ENCODE measurements around the gene CHCHD3.

CHCHD3 gene

GRCh38 chr7:133077394-133077793 lies 4.5 kb downstream of the CHCHD3 start:
- no peak for DNase-seq

GRCh38 chr7:133076142-133076541 lies 5.7 kb downstream of the CHCHD3 start:
- DNase-seq = no peak

- DNase-seq = no peak
Measured at GRCh38 chr7:133071506-133071905, 10.4 kb downstream of the CHCHD3 start.

- no peak for DNase-seq
Measured at GRCh38 chr7:133070562-133070961, 11.3 kb downstream of the CHCHD3 start.

- DNase-seq = no peak
Measured at GRCh38 chr7:133065301-133065700, 16.6 kb downstream of the CHCHD3 start.

- no peak for DNase-seq
Measured at GRCh38 chr7:133064082-133064820, 17.6 kb downstream of the CHCHD3 start.

- no peak for DNase-seq
Measured at GRCh38 chr7:133061792-133062191, 20.1 kb downstream of the CHCHD3 start.

GRCh38 chr7:133061357-133061756 lies 20.5 kb downstream of the CHCHD3 start:
- no peak for DNase-seq

- DNase-seq = peak in 2 of 4 experiments; percentile 45 to 58
Measured at GRCh38 chr7:133060004-133060403, 21.9 kb downstream of the CHCHD3 start.

- no peak for DNase-seq
Measured at GRCh38 chr7:133059263-133059662, 22.6 kb downstream of the CHCHD3 start.

- no peak for DNase-seq
Measured at GRCh38 chr7:133056370-133057238, 25.3 kb downstream of the CHCHD3 start.

- DNase-seq = peak; percentile 16 to 58 (median 47)
Measured at GRCh38 chr7:133054162-133054840, 27.6 kb downstream of the CHCHD3 start.

GRCh38 chr7:133053321-133053891 lies 28.5 kb downstream of the CHCHD3 start:
- DNase-seq = peak; percentile 22 to 65 (median 42)

GRCh38 chr7:133052826-133053225 lies 29.1 kb downstream of the CHCHD3 start:
- peak in 1 of 4 experiments; percentile 5 for DNase-seq

GRCh38 chr7:133052401-133052756 lies 29.5 kb downstream of the CHCHD3 start:
- no peak for DNase-seq

GRCh38 chr7:133051719-133052400 lies 30.0 kb downstream of the CHCHD3 start:
- no peak for DNase-seq

- DNase-seq = no peak
Measured at GRCh38 chr7:133051066-133051465, 30.8 kb downstream of the CHCHD3 start.

- no peak for DNase-seq
Measured at GRCh38 chr7:133050200-133050995, 31.5 kb downstream of the CHCHD3 start.

- no peak for DNase-seq
Measured at GRCh38 chr7:133048589-133048988, 33.3 kb downstream of the CHCHD3 start.

GRCh38 chr7:133047321-133047720 lies 34.6 kb downstream of the CHCHD3 start:
- no peak for DNase-seq

- no peak for DNase-seq
Measured at GRCh38 chr7:133044722-133045473, 37.0 kb downstream of the CHCHD3 start.

Data from suppressor macrophage (primary cell).